ENCODE measurements around the gene CALD1. TPM values are rescaled to one million over a fixed set of nuclear protein-coding genes. Genes with fewer than 3 reads are reported as not detected.

CALD1 gene
- total and polyA plus RNA-seq, 2 donors: 616 to 1,279 TPM

DNA sequence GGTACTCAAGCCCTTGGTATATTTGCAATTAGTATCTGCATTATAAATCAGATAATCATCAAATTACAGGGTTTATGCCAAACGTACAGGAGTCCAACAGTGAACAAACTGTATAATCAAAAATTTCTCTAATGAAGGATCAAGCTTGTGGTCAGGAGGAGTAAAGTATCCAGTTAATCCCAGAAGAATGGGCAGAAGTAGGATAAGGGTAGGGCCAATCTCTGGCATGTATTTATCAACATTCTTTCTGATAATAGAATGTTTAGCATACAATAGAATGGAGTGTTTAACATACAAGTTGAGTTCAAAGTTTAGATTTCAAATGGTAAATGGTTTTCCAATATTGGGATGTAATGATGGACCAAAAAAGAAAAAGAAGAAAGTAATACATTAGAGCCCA lies 103.0 kb downstream of the CALD1 start:
- no peaks in the 10 kb centered on the region for H3K36me3 ChIP-seq (ENCODE audit: insufficient read depth)
- no peak for DNase-seq (ENCODE audit: extremely low spot score)
- whole genome bisulfite sequencing: 38% methylated on average over 1 of the region's 1 CpG
- H3K27ac ChIP-seq (ENCODE audit: low read depth): no peak overlapping the region
- H3K4me1 ChIP-seq (ENCODE audit: insufficient read depth): no peaks in the 10 kb centered on the region
- H3K4me3 ChIP-seq (ENCODE audit: low read depth, low read length): no peak overlapping the region

DNA sequence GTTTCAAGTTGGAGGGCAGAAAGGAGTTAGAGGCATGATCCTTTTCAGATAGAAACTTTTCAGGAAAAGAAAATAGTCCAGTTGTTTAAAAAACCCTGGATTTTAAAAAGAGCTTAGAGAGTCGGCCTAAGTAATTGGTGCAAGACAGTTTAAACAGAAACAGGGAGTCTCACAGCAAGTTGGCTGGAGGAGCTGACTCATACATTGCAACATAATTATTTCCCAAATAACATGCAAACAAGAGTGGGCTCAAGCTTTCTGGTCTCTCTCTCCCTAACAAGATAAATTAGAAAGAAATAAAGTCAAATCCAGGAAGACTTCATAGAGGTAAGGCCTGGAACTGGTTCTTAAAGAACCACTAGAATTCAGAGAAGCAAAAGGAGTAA lies 106.5 kb downstream of the CALD1 start:
- 22% methylated on average over 1 of the region's 1 CpG for WGBS
- Histone ChIP-seq H3K4me3 (ENCODE audit: low read depth, low read length) (no peak overlapping the region), H3K4me1 (ENCODE audit: insufficient read depth) (no peaks in the 10 kb centered on the region), H3K27ac (ENCODE audit: low read depth) (peak overlapping the region; percentile 48), H3K36me3 (ENCODE audit: insufficient read depth) (no peaks in the 10 kb centered on the region)
- DNase-seq (ENCODE audit: extremely low spot score): no peak

DNA sequence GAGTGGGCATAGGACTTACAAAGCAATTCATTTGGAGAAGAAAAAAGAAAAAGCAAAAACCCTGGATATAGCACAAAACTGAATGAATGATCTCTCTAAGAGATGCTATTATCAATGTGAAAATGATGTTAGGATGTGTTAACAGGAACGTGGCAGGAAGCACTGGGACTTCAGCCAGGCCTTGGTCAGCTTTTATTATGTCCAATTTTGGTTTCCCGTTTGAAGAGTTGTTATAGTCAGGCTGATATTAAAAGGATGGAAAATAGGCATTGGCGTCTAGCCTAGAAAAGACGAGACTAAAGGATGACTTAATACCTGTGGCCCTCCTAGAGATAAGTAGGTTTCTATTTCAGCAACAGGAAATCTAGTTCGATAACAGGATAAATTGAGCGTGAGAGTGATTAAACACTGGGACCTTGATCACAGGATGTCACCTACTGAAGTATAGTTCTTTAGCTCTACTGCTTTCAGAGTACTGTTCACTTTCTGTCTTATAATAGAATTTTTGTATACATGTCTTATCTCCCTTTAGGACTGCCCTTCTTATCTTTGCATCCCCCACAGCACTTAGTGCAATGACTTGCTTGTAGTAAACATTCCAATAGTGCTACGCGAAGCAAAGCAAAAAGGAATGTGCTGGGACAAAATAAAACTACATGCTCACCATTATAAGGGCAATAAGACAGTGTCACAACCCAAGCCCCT lies 107.1 kb downstream of the CALD1 start:
- Histone ChIP-seq H3K27ac (ENCODE audit: low read depth) (peak overlapping the region; percentile 48), H3K4me3 (ENCODE audit: low read depth, low read length) (no peak overlapping the region), H3K36me3 (ENCODE audit: insufficient read depth) (no peaks in the 10 kb centered on the region), H3K4me1 (ENCODE audit: insufficient read depth) (no peaks in the 10 kb centered on the region)
- WGBS: 11% methylated on average over 8 of the region's 8 CpGs
- peak; percentile 29 for DNase-seq (ENCODE audit: extremely low spot score)

DNA sequence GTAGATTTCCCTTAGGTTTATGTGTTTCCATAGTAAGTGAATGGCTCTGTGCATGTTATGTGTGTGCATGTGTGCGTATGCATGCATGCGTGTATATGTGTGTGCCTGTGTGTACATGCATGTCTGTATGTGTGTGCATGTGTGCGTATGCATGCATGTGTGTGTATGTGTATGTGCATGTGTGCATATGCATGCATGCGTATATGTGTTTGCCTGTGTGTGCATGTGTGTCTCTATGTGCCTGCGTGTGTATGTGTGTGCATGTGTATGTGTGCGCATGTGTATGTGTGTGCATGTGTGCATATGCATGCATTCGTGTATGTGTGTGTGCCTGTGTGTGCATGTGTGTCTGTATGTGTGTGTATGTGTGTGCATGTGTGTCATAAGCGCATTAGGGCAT lies 108.1 kb downstream of the CALD1 start:
- Histone ChIP-seq H3K27ac (ENCODE audit: low read depth) (no peak overlapping the region), H3K4me1 (ENCODE audit: insufficient read depth) (no peaks in the 10 kb centered on the region), H3K36me3 (ENCODE audit: insufficient read depth) (no peaks in the 10 kb centered on the region), H3K4me3 (ENCODE audit: low read depth, low read length) (no peak overlapping the region)
- DNase-seq (ENCODE audit: extremely low spot score): no peak
- 94% methylated on average over 8 of the region's 8 CpGs for WGBS

DNA sequence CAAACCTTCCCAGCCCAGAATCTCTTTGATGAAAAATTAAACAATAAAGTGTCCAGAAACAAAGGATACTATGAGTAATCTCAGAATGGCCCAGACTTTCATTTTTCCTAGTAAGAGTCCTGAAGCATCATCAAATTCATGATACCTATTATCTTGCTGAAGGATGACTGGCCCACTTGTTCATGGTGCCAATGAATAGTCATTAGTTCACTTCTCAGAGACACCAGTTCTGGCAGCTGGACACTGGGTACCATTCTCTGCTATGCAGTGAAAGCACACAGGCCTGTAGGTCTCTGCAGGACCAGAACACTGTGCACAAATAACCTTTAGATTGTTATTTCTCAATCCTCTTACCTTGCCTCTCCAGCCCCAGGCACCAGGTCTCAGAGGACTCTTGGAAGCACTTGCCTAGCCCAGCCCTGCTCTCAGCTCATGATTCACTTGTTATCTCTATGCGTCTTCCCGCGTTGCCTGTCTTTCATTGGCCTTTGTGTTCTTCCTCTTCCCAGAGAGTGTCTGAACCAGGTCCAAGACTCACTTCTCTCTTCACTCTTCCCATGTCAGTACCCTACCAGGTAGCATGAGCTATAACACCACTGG lies 108.8 kb downstream of the CALD1 start:
- H3K4me1 ChIP-seq (ENCODE audit: insufficient read depth): no peaks in the 10 kb centered on the region
- H3K27ac ChIP-seq (ENCODE audit: low read depth): no peak overlapping the region

DNA sequence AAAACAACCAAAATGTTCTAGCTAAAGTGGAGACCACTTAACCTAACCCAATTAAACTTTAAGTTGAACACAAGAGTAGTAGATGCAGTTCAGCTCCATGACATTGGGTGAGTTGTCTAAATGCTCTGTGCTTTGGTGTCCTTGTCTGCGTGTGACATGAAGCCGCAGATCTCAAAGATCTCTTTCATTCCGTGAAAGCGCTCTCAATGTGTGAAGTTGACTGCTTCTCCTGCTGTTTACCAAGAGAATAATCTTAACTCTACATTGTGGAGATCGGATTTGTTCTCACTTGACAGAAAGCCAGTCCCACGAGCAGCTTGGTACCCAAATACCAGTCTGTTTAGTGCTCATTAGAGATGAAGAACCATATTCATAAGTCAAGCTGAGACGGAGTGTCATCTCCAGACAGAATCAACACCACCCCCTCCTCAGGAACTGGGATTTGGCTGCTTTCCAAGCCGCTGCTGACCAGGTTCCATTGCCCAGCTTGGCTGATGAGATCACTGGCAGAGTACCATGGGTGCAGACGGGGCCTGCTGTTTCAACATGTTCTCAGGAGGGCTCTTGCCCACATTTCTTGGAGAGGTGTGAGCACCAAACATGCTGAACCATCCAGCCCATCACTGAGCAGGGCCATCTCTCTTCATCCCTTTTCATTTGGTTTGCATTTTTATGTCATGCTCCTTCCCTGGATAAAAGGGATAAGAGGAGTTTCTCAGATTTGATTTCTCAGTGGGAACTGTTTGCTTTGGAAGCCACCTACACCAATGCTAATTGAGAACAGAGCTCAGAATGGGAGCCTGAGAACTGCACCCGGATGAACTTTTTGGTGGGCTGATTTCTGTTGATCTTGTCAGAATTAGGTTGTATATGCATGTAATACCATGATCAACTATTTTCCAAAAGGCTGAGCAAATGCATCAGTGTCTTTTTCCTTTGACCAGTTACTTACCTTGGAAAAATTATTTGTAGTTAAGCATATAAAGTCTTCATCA lies 111.1 kb downstream of the CALD1 start:
- Histone ChIP-seq H3K4me3 (ENCODE audit: low read depth, low read length) (peak overlapping the region; percentile 45), H3K4me1 (ENCODE audit: insufficient read depth) (peaks cover 2% of the 10 kb centered on the region), H3K27ac (ENCODE audit: low read depth) (no peak overlapping the region), H3K36me3 (ENCODE audit: insufficient read depth) (peaks cover 1% of the 10 kb centered on the region)
- WGBS: 53% methylated on average over 10 of the region's 10 CpGs
- DNase-seq (ENCODE audit: extremely low spot score): no peak

More for the DNA sequence above, 108.8 kb downstream of the CALD1 start:
- 47% methylated on average over 3 of the region's 3 CpGs for WGBS
- DNase-seq (ENCODE audit: extremely low spot score): no peak
- no peak overlapping the region for H3K4me3 ChIP-seq (ENCODE audit: low read depth, low read length)
- H3K36me3 ChIP-seq (ENCODE audit: insufficient read depth): no peaks in the 10 kb centered on the region

DNA sequence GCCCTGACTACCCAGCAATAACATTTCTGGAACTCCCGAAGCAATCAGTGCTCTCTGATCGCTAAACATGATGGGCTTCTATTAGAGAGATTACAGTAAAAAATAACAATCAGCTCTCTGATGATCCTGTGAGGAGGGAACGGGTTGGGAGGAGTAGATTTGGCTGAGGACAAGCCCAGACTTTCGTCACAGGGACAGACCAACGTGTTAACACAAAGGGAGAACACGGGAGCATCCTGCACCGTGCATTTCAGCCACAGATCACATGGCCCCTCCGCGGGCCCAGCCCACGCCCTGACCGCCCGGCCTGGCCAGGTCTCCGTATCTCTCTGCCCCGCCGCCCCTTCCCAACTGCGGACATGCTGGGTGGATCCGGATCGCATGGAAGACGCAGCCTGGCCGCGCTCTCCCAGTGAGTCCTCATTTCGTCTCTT lies 111.8 kb downstream of the CALD1 start:
- H3K36me3 ChIP-seq (ENCODE audit: insufficient read depth): peaks cover 1% of the 10 kb centered on the region
- peaks cover 2% of the 10 kb centered on the region for H3K4me1 ChIP-seq (ENCODE audit: insufficient read depth)
- H3K4me3 ChIP-seq (ENCODE audit: low read depth, low read length): peak overlapping the region; percentile 45
- DNase-seq (ENCODE audit: extremely low spot score): peak; percentile 87
- WGBS: 6% methylated on average over 22 of the region's 22 CpGs
- peak overlapping the region; percentile 65 for H3K27ac ChIP-seq (ENCODE audit: low read depth)

DNA sequence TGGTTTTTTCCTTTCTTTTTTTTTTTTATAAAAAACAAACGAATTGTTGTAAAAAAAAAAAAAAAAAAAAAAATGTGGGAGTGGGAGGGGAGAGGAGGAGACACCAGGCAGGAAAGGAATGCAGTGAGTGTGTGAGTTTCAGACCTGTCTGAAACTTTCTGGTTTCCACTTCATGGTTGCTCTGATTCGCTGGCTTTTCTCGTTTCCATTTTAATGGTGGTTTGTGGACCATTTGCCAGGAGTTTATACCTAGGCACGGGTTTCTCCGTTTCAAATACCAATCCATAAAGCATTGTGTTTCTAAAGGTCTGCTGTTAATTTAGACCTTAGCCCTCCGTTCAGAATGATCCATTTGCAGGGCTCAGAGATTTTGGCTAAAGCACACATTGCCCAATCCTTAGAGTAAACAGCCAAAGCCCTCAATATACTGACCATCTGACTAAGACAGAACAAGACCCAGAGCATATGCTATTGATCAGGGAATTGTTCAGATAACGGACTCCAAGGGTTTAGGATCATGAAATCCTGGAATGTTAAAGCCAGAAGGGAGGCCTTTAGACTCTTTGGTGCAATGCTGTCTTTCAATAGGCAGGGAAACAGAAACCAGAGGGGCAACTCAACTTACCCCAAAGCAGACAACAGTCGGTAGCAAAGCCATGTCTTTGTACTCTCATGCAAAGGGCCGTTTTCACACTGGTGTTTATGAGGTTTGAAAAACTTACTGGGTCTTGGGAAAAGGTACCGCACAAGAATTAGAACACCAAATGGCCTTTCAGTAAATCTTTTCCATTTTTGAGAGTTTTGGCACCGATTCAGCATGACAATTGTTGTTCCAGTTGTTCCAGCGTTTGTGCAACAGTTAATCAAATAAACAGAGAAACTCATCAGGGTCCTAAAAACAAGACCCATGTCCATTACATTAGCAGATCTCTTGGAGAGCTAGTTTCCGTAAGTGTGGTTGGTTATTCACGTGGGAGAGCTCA lies 112.6 kb downstream of the CALD1 start:
- peak; percentile 48 for DNase-seq (ENCODE audit: extremely low spot score)
- 23% methylated on average over 14 of the region's 14 CpGs for WGBS
- Histone ChIP-seq H3K27ac (ENCODE audit: low read depth) (peak overlapping the region; percentile 65), H3K36me3 (ENCODE audit: insufficient read depth) (peaks cover 1% of the 10 kb centered on the region), H3K4me1 (ENCODE audit: insufficient read depth) (peaks cover 2% of the 10 kb centered on the region), H3K4me3 (ENCODE audit: low read depth, low read length) (peak overlapping the region; percentile 45)

DNA sequence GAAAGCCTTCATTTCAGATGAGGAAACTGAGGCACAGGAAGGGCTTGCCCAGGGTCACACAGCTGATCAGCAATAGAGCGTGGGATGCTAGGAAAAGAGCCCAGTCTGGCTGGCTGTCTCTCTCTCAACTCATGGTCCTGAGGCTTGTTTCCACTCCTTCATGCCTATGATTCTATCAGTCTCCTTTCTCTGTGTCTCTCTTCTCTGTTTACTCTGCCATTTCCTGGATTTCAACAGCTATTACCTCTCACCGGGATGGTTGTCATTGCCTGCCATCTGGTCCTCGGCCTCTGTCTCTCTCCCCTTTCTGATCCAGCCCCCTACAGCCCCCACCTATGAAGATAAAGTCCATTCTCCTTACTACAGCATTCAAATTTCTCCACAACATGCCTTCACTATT lies 113.5 kb downstream of the CALD1 start:
- Histone ChIP-seq H3K4me1 (ENCODE audit: insufficient read depth) (peaks cover 2% of the 10 kb centered on the region), H3K36me3 (ENCODE audit: insufficient read depth) (peaks cover 1% of the 10 kb centered on the region), H3K27ac (ENCODE audit: low read depth) (peak overlapping the region; percentile 7), H3K4me3 (ENCODE audit: low read depth, low read length) (peak overlapping the region; percentile 45)
- no peak for DNase-seq (ENCODE audit: extremely low spot score)
- 28% methylated on average over 3 of the region's 3 CpGs for WGBS

DNA sequence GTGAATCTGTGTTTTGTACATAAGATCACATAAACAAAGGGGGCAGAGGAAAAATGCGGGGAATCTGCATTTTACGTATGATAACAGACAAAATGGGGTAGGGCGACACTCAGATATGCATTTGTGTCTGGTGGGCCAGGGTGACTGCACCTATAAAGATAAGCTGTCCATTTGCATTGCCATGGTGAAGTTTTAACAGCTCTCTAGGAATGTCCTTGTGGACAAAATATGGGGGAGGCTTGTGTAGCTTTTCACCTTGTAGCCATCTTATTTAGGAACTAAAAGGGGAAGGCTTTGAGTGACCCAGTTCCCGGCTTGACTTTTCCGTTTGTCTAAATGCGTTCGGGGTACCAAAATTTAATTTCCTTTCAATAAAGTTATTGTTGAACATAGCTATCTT lies 114.5 kb downstream of the CALD1 start:
- WGBS: 71% methylated on average over 7 of the region's 7 CpGs
- peaks cover 1% of the 10 kb centered on the region for H3K36me3 ChIP-seq (ENCODE audit: insufficient read depth)
- no peak overlapping the region for H3K27ac ChIP-seq (ENCODE audit: low read depth)
- no peak for DNase-seq (ENCODE audit: extremely low spot score)
- H3K4me3 ChIP-seq (ENCODE audit: low read depth, low read length): peak overlapping the region; percentile 45
- peaks cover 2% of the 10 kb centered on the region for H3K4me1 ChIP-seq (ENCODE audit: insufficient read depth)

DNA sequence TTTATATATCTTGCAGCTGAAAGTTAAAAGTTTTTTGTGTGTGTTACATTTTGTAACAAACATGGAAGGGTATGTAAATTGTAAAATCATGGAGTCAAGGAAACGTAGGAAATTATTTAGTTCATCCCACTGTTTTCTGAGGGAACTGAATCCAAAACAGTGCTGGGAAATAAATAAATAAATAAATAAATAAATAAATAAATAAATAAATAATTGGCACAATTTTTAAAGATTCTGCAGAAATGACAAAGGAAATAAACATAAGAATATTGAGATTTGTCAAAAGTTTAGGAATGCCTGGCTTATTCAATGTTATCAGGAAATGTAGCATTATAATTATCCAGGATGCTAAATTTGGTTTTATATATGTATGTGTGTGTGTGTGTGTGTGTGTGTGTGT lies 115.5 kb downstream of the CALD1 start:
- Histone ChIP-seq H3K36me3 (ENCODE audit: insufficient read depth) (peaks cover 1% of the 10 kb centered on the region), H3K4me3 (ENCODE audit: low read depth, low read length) (no peak overlapping the region), H3K4me1 (ENCODE audit: insufficient read depth) (peaks cover 2% of the 10 kb centered on the region), H3K27ac (ENCODE audit: low read depth) (no peak overlapping the region)
- 62% methylated on average over 1 of the region's 1 CpG for WGBS
- DNase-seq (ENCODE audit: extremely low spot score): no peak

DNA sequence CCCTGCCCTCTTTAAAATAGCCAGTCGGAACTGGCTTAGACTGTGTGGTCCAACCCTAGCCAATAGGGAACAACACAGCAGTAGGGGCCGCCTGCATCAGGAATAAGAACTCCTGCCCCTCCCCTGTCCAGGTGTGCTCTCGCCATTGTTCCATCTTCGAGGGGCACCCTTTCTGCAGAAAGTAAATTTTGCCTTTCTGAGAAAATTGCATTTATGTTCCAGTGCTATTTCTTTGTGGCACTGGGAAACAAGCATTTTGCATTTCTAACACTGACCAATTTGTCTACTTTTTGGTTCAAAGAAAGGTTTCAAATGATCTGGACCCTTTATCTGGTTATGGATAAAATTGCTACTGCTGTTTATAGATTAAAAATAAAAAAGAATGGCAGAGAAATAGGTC lies 116.6 kb downstream of the CALD1 start:
- peaks cover 1% of the 10 kb centered on the region for H3K36me3 ChIP-seq (ENCODE audit: insufficient read depth)
- no peak overlapping the region for H3K27ac ChIP-seq (ENCODE audit: low read depth)
- DNase-seq (ENCODE audit: extremely low spot score): no peak
- 99% methylated on average over 4 of the region's 4 CpGs for WGBS
- H3K4me1 ChIP-seq (ENCODE audit: insufficient read depth): peaks cover 2% of the 10 kb centered on the region
- H3K4me3 ChIP-seq (ENCODE audit: low read depth, low read length): no peak overlapping the region

DNA sequence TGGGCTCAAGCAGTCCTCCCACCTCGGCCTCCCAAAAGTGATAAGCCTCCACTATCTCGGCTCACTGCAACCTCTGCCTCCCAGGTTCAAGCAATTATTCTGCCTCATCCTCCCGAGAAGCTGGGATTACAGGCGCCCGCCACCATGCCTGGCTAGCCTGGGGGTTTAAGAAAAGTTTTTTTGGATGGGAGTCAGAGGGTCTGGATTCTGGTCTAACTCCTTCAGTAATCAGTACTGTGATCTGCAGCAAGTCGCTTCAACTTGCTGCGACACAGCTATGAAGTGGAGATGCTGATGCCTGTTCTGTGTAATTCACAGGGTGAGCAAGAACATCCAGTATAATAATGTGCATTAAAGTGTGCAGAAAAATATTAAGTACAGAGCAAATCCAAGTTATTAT lies 118.5 kb downstream of the CALD1 start:
- Histone ChIP-seq H3K4me1 (ENCODE audit: insufficient read depth) (peaks cover 2% of the 10 kb centered on the region), H3K36me3 (ENCODE audit: insufficient read depth) (peaks cover 1% of the 10 kb centered on the region), H3K27ac (ENCODE audit: low read depth) (no peak overlapping the region), H3K4me3 (ENCODE audit: low read depth, low read length) (no peak overlapping the region)
- 96% methylated on average over 7 of the region's 7 CpGs for WGBS
- no peak for DNase-seq (ENCODE audit: extremely low spot score)

All from urinary bladder (tissue), 4 donors.